Fibroblast of gingiva (primary cell): Measurements from ENCODE around the gene JCHAIN.

Source experiments
- DNase-seq: peaks from one replicate; pipeline ENCODE4 v3.0.0-alpha.2; 2011; ENCODE audit warnings: low read depth

The JCHAIN gene

GRCh38 chr4:70637239-70637913 lies 28.9 kb downstream of the JCHAIN start:
- DNase-seq, result no peak

GRCh38 chr4:70634482-70634881 lies 31.8 kb downstream of the JCHAIN start:
- DNase-seq, result no peak

GRCh38 chr4:70632028-70632427 lies 34.3 kb downstream of the JCHAIN start:
- DNase-seq, result no peak

- DNase-seq, result no peak
These were observed 36.1 kb downstream of the JCHAIN start for GRCh38 chr4:70630162-70630561.

GRCh38 chr4:70629469-70630090 lies 36.7 kb downstream of the JCHAIN start:
- no peak for DNase-seq

- no peak for DNase-seq
These were observed 37.9 kb downstream of the JCHAIN start, which contains the start of gene ENAM for GRCh38 chr4:70628444-70628843. ENAM (plus strand) TSS chr4:70628744; CDS start chr4:70629501, 757 bp downstream.

DNA sequence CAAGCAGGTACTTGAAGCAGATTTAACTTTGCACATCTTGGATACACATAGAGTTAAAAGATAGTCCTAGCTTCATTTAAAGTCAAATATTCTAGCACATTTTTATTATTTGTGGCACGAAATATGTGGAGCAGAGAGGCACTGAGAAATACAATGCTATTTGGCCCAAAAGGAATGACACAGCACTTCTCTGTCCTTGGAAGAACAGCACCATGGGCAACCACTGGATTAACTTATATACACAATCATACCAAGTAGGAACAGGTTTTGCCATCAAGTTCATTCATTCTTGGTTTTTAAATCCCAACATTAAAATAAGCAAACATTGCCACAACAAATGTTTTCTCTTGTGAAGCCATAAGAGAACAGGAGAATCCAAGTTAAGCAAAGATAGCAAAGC lies 38.7 kb downstream of the JCHAIN start:
- DNase-seq, result peak; percentile 8

- DNase-seq, result no peak
These were observed 42.0 kb downstream of the JCHAIN start for GRCh38 chr4:70624226-70624793.

DNA sequence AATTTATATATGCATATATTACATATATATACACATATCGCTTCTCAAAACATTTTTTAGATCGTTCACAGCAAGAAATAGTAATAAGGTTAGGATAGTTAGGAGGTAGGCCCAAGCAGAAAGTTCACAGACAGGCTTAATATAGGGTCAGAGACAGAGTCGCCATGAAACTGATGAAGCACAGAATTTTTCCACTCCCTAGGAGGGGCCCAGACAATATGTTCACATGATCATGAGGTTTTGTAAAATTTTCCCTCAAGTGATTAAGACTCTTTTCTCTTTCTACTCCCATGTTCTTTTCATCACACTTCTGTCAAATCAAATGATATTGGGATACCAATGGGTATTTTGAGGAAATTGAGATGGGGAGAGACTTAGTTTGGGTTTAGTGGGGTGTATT lies 43.0 kb downstream of the JCHAIN start:
- DNase-seq, result no peak

- no peak for DNase-seq
These were observed 46.5 kb downstream of the JCHAIN start for GRCh38 chr4:70619778-70620177.

DNA sequence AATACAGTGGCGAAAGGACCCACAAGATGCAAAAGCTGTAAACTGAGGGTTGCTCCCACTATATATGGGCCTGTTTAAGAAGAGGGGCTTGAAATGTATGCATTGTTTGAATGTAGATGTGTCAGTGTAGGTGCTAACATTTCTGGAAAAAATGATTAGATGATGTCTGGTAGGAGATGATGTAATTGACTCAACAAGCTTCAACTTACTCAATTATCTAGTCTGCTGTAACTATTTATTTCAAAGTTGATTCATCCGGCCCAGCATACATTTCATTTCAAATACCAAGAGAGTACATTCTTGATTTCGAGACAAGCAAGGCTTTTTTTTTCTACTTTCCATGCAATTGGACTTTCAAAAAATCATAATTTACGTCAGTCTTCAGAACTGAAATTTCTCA lies 47.0 kb downstream of the JCHAIN start:
- DNase-seq, result no peak

DNA sequence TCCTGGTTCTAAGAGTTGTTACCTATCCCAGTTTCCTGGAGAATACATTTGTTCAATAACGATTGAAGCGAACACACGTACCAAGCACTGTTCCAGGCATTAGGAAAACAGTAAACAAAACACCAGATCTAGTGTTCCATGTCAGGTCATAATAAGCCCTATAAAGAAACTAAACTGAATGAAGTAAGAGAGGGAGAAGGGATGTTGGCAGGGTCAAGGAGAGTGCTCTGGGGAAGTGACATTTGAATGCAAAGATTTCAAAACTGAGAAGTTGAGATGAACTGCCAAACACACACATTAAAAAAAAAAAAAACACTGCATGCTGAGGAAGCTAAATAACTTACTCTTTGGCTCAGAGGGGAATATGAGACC lies 52.1 kb downstream of the JCHAIN start:
- no peak for DNase-seq

DNA sequence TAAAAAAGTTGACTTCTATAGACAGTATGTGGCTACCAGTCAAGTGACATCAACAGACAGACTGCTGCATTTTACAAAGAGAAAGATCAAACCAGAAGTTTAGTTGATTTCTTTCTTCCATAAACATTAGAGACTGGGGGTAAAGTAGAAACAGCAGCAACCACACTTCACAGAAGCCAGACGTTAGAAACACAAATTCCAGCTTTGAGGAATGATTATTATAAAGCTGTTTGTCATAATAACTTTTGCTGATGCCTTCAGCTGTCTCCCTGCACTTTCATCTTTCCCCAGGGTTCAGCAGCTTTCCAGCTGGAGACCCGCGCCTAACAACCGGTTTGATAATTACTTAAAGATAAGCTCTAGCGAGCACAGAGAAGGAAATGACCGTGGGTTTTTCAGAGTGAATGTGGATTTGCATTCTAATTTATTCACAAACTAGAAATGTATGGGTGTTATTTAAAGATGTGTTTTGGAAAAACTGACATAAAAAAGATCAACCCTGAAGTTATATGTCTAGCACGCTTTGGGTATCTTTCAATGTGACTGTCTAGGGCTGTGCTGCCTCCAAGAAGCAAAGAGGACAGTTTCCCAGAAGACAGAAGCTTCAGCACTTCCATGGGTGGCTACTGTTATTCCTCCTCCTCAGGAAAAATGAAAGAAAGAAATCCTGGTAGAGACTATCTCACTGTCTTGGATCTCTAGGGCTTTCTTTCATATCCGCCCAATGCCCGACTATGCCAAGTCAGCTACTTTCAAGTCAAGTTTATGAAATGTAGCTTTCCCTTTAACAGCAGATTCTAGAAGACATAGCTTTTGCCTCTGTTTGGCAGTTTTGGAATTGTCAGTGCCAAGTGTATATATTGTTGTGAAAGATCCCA lies 52.8 kb downstream of the JCHAIN start:
- peak; percentile 10 for DNase-seq

DNA sequence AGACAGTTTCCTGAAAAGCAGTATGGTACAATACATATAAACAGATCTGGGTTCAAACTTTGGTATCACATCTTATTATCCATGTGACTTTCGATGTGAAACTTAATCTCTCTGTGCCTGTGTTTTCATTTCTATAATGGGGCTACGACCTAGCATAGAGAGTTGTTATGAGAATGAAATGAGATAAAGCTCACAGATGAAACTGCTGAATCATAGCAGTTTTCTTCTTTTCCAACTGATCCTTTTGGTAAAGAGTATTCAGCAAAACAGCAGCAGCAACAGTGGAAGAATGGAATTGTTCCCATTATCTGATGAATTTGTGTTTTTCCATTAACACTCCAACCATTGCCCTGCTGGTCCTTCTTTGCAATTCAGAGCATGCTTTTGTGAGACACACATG lies 58.0 kb downstream of the JCHAIN start:
- no peak for DNase-seq

DNA sequence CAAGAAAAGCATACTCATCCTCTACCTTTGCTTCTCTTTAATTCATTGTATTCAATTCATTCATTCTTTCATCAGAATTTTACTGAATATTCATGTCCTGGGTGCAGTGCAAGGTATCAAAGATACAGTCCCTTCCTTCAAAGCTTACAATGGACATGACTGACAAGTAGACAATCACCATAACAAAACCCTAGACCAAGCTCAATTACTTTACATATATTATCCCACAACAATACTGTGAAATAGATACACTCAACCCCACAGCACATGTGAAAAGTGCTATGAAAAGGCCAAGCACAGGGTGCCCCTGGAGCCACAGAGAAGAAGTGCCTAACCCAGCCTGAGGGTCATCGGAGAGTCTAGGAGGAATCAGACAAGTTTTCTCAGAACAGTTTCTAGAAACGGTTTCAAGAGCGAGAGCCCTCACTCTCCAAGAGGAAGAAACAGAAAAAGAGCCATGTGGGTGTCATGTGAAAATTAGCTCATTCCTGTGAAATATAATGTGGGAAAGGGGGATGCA lies 58.9 kb downstream of the JCHAIN start:
- no peak for DNase-seq

DNA sequence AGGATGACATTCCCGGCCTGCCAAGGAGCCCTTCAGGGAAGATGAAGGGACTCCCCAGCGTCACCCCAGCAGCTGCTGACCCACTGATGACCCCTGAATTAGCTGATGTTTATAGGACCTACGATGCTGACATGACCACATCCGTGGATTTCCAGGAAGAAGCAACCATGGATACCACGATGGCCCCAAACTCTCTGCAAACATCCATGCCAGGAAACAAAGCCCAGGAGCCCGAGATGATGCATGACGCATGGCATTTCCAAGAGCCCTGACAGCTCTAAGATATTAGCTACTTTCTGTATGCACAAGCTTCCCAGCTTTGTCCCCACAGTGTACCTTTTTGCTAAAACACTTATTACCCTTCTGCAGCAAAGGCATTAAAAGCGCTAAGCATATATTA lies 59.8 kb downstream of the JCHAIN start:
- DNase-seq, result no peak
